Naive B cell (primary cell): ENCODE measurements around the gene TSSK2. TPM values are rescaled to one million over a fixed set of nuclear protein-coding genes. Genes with fewer than 3 reads are reported as not detected.
"Not testable (repeated sequence)": the region's sequence is repeated elsewhere in the genome, so short reads cannot be mapped to it uniquely, and the experiment has no call there.

Experiments
- ATAC-seq, 2 donors: fragments of 150-1000 bp; cut with Tn5 transposase; 2 replicates each; pipeline ENCODE4 v1.10.0; 2021; ENCODE audit warnings: low read depth in 2 of 2, mild to moderate bottlenecking in 2 of 2, moderate library complexity in 2 of 2
- DNase-seq: peaks from one replicate; pipeline ENCODE4 v3.0.0; 2022
- H3K27ac Mint-ChIP-seq, 6 donors: one replicate each; pipeline ENCODE4 v1.8.0; 2020 to 2022; ENCODE audit warnings: mild to moderate bottlenecking in 6 of 6, mixed read lengths in 6 of 6, moderate library complexity in 5 of 6, inconsistent platforms in 2 of 6
- H3K27me3 Mint-ChIP-seq, 3 donors: one replicate each; pipeline ENCODE4 v1.8.0; 2021 to 2022; ENCODE audit warnings: mixed read lengths in 3 of 3, mild to moderate bottlenecking in 1 of 3
- H3K36me3 Mint-ChIP-seq, 2 donors: one replicate each; pipeline ENCODE4 v1.8.0; 2020 to 2022; ENCODE audit warnings: mixed read lengths in 2 of 2, inconsistent platforms in 1 of 2, mild to moderate bottlenecking in 1 of 2
- H3K4me1 Mint-ChIP-seq, 3 donors: one replicate each; pipeline ENCODE4 v1.8.0; 2020 to 2022; ENCODE audit warnings: mixed read lengths in 3 of 3, inconsistent platforms in 1 of 3, mild to moderate bottlenecking in 1 of 3, moderate library complexity in 1 of 3
- H3K4me3 Mint-ChIP-seq, 8 donors: one replicate each; pipeline ENCODE4 v1.8.0; 2020 to 2022; ENCODE audit warnings: mild to moderate bottlenecking in 8 of 8, mixed read lengths in 8 of 8, moderate library complexity in 8 of 8, inconsistent platforms in 2 of 8
- H3K9me3 Mint-ChIP-seq, 7 donors: one replicate each; pipeline ENCODE4 v1.8.0; 2020 to 2022; ENCODE audit warnings: mixed read lengths in 7 of 7, mild to moderate bottlenecking in 5 of 7, inconsistent platforms in 2 of 7, moderate library complexity in 1 of 7
- polyA plus RNA-seq, 6 donors: library from polyadenylated mRNA; unstranded; fragments of 300-500 nt; fragmentation: Illumina TruSeq; gene quantifications; one replicate each; pipeline ENCODE4 v1.2.3, GENCODE V29; 2021; ENCODE audit warnings: low read depth in 6 of 6

TSSK2 gene
- not detected for polyA plus RNA-seq

- Mint-ChIP-seq H3K9me3 (no peaks in the 10 kb centered on the region), H3K36me3 (peaks cover 0 to 9% of the 10 kb centered on the region in 2 donors), H3K4me1 (peaks cover 0 to 6% (median 1%) of the 10 kb centered on the region in 3 donors), H3K4me3 (no peak within 1 kb of the TSS), H3K27me3 (no peaks in the 10 kb centered on the region), H3K27ac (peak within 1 kb of the TSS in 1 of 6 donors; percentile 38)
- no peak for ATAC-seq
- DNase-seq, result no peak
Observed at GRCh38 chr22:19130959-19131684, at the start of gene TSSK2. Gene TSSK2, plus strand, starts transcription at chr22:19131308. Its CDS starts 92 bp downstream, at chr22:19131400.

GRCh38 chr22:19081351-19081750 is 49.8 kb upstream of the TSSK2 start:
- H3K36me3 Mint-ChIP-seq, result peaks cover 0 to 16% of the 10 kb centered on the region in 2 donors
- no peaks in the 10 kb centered on the region for H3K27me3 Mint-ChIP-seq
- H3K27ac Mint-ChIP-seq, result no peak overlapping the region
- DNase-seq (no peak), ATAC-seq (no peak)
- H3K4me3 Mint-ChIP-seq, result no peak overlapping the region
- H3K4me1 Mint-ChIP-seq, result peaks cover 23 to 38% (median 28%) of the 10 kb centered on the region in 3 donors
- H3K9me3 Mint-ChIP-seq, result no peaks in the 10 kb centered on the region

GRCh38 chr22:19082101-19082500 is 49.0 kb upstream of the TSSK2 start:
- Mint-ChIP-seq H3K27me3 (no peaks in the 10 kb centered on the region), H3K9me3 (no peaks in the 10 kb centered on the region), H3K27ac (no peak overlapping the region), H3K4me3 (peak overlapping the region in 1 of 8 donors; percentile 59), H3K36me3 (peaks cover 0 to 16% of the 10 kb centered on the region in 2 donors), H3K4me1 (peaks cover 28 to 44% (median 34%) of the 10 kb centered on the region in 3 donors)
- DNase-seq (no peak), ATAC-seq (no peak)

GRCh38 chr22:19082793-19083192 is 48.3 kb upstream of the TSSK2 start:
- peak overlapping the region in 1 of 6 donors; percentile 22 for H3K27ac Mint-ChIP-seq
- H3K27me3 Mint-ChIP-seq, result no peaks in the 10 kb centered on the region
- no peak overlapping the region for H3K4me3 Mint-ChIP-seq
- peaks cover 28 to 44% (median 34%) of the 10 kb centered on the region in 3 donors for H3K4me1 Mint-ChIP-seq
- H3K36me3 Mint-ChIP-seq, result peaks cover 0 to 16% of the 10 kb centered on the region in 2 donors
- DNase-seq (no peak), ATAC-seq (no peak)
- H3K9me3 Mint-ChIP-seq, result no peaks in the 10 kb centered on the region

GRCh38 chr22:19084126-19084525 is 47.0 kb upstream of the TSSK2 start:
- not testable (repeated sequence) for ATAC-seq, DNase-seq, H3K9me3 Mint-ChIP-seq, H3K4me3 Mint-ChIP-seq, H3K27me3 Mint-ChIP-seq
- peaks cover 13% of the 10 kb centered on the region in 2 donors for H3K36me3 Mint-ChIP-seq
- peaks cover 33 to 50% (median 34%) of the 10 kb centered on the region in 3 donors for H3K4me1 Mint-ChIP-seq
- H3K27ac Mint-ChIP-seq, result peak overlapping the region in 1 of 6 donors; percentile 32

GRCh38 chr22:19084586-19084985 is 46.5 kb upstream of the TSSK2 start:
- peaks cover 34 to 50% (median 34%) of the 10 kb centered on the region in 3 donors for H3K4me1 Mint-ChIP-seq
- peak overlapping the region in 1 of 6 donors; percentile 89 for H3K27ac Mint-ChIP-seq
- not testable (repeated sequence) for H3K4me3 Mint-ChIP-seq, H3K9me3 Mint-ChIP-seq, ATAC-seq, H3K27me3 Mint-ChIP-seq, DNase-seq
- peaks cover 13 to 15% of the 10 kb centered on the region in 2 donors for H3K36me3 Mint-ChIP-seq

GRCh38 chr22:19085233-19085718 is 45.8 kb upstream of the TSSK2 start:
- peaks cover 8 to 15% of the 10 kb centered on the region in 2 donors for H3K36me3 Mint-ChIP-seq
- DNase-seq, result no peak
- H3K27ac Mint-ChIP-seq, result peak overlapping the region in 4 of 6 donors; percentile 5 to 89 (median 34)
- H3K9me3 Mint-ChIP-seq, result no peaks in the 10 kb centered on the region
- no peaks in the 10 kb centered on the region for H3K27me3 Mint-ChIP-seq
- peak overlapping the region in 6 of 8 donors; percentile 39 to 83 (median 78) for H3K4me3 Mint-ChIP-seq
- peaks cover 30 to 45% (median 30%) of the 10 kb centered on the region in 3 donors for H3K4me1 Mint-ChIP-seq
- ATAC-seq, result peak; percentile 19 to 45

GRCh38 chr22:19086417-19086816 is 44.7 kb upstream of the TSSK2 start:
- Mint-ChIP-seq H3K4me3 (peak overlapping the region in 1 of 8 donors; percentile 57), H3K4me1 (peaks cover 22 to 39% (median 24%) of the 10 kb centered on the region in 3 donors), H3K36me3 (peaks cover 8 to 15% of the 10 kb centered on the region in 2 donors), H3K9me3 (no peaks in the 10 kb centered on the region), H3K27ac (peak overlapping the region in 2 of 6 donors; percentile 18 to 27), H3K27me3 (no peaks in the 10 kb centered on the region)
- DNase-seq, result no peak
- no peak for ATAC-seq

GRCh38 chr22:19086896-19087295 is 44.2 kb upstream of the TSSK2 start:
- peaks cover 22 to 40% (median 24%) of the 10 kb centered on the region in 3 donors for H3K4me1 Mint-ChIP-seq
- ATAC-seq (no peak), DNase-seq (no peak)
- no peaks in the 10 kb centered on the region for H3K9me3 Mint-ChIP-seq
- H3K4me3 Mint-ChIP-seq, result no peak overlapping the region
- peaks cover 8 to 15% of the 10 kb centered on the region in 2 donors for H3K36me3 Mint-ChIP-seq
- H3K27me3 Mint-ChIP-seq, result no peaks in the 10 kb centered on the region
- H3K27ac Mint-ChIP-seq, result no peak overlapping the region

- DNase-seq (no peak), ATAC-seq (no peak)
- no peaks in the 10 kb centered on the region for H3K27me3 Mint-ChIP-seq
- peaks cover 8 to 22% of the 10 kb centered on the region in 2 donors for H3K36me3 Mint-ChIP-seq
- peak overlapping the region in 3 of 6 donors; percentile 28 to 64 (median 42) for H3K27ac Mint-ChIP-seq
- no peak overlapping the region for H3K4me3 Mint-ChIP-seq
- H3K4me1 Mint-ChIP-seq, result peaks cover 25 to 46% (median 28%) of the 10 kb centered on the region in 3 donors
- no peaks in the 10 kb centered on the region for H3K9me3 Mint-ChIP-seq
Observed at GRCh38 chr22:19088866-19089595, 42.1 kb upstream of the TSSK2 start.

GRCh38 chr22:19090183-19090582 is 40.9 kb upstream of the TSSK2 start:
- Mint-ChIP-seq H3K27me3 (no peaks in the 10 kb centered on the region), H3K36me3 (peaks cover 8 to 22% of the 10 kb centered on the region in 2 donors), H3K9me3 (no peaks in the 10 kb centered on the region), H3K27ac (peak overlapping the region in 1 of 6 donors; percentile 91), H3K4me3 (no peak overlapping the region), H3K4me1 (peaks cover 23 to 42% (median 25%) of the 10 kb centered on the region in 3 donors)
- no peak for DNase-seq
- no peak for ATAC-seq

GRCh38 chr22:19090586-19091127 is 40.5 kb upstream of the TSSK2 start:
- ATAC-seq, result no peak
- Mint-ChIP-seq H3K36me3 (peaks cover 6 to 22% of the 10 kb centered on the region in 2 donors), H3K27ac (peak overlapping the region in 1 of 6 donors; percentile 91), H3K4me1 (peaks cover 19 to 37% (median 20%) of the 10 kb centered on the region in 3 donors), H3K4me3 (no peak overlapping the region), H3K27me3 (no peaks in the 10 kb centered on the region), H3K9me3 (no peaks in the 10 kb centered on the region)
- no peak for DNase-seq

- H3K9me3 Mint-ChIP-seq, result no peaks in the 10 kb centered on the region
- ATAC-seq (no peak), DNase-seq (no peak)
- H3K27me3 Mint-ChIP-seq, result no peaks in the 10 kb centered on the region
- no peak overlapping the region for H3K4me3 Mint-ChIP-seq
- peaks cover 5 to 22% of the 10 kb centered on the region in 2 donors for H3K36me3 Mint-ChIP-seq
- peaks cover 13 to 43% (median 22%) of the 10 kb centered on the region in 3 donors for H3K4me1 Mint-ChIP-seq
- peak overlapping the region in 3 of 6 donors; percentile 36 to 90 (median 69) for H3K27ac Mint-ChIP-seq
Observed at GRCh38 chr22:19092725-19093124, 38.4 kb upstream of the TSSK2 start.
